Measurements from ENCODE around the gene TARP.
"Not testable (repeated sequence)": the region's sequence is repeated elsewhere in the genome, so short reads cannot be mapped to it uniquely, and the experiment has no call there.

Gene TARP

GRCh38 chr7:38262026-38262425 is 11.4 kb downstream of the TARP start:
- not testable (repeated sequence) for H3K9me3 Mint-ChIP-seq, ATAC-seq, H3K4me3 Mint-ChIP-seq

DNA sequence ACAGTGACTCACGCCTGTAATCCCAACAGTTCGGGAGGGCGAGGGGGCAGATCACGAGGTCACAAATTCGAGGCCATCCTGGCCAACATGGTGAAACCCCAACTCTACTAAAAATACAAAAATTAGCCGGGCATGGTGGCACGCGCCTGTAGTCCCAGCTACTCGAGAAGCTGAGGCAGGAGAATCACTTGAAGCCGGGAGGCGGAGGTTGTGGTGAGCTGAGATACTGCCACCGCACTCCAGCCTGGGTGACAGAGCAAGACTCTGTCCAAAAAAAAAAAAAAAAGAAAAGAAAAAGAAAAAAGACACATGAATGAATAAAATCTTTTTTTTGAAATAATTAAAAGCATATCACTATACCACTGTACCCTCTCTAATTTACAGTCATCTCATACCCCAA is 11.8 kb downstream of the TARP start:
- not testable (repeated sequence) for ATAC-seq; H3K27ac Mint-ChIP-seq; H3K36me3 Mint-ChIP-seq (ENCODE audit: low read depth); H3K4me3 Mint-ChIP-seq; H3K9me3 Mint-ChIP-seq; DNase-seq; H3K27me3 Mint-ChIP-seq
- peaks cover 19% of the 10 kb centered on the region for H3K4me1 Mint-ChIP-seq

More at GRCh38 chr7:38262026-38262425, 11.4 kb downstream of the TARP start:
- peaks cover 19% of the 10 kb centered on the region for H3K4me1 Mint-ChIP-seq
- peak overlapping the region; percentile 31 for H3K27ac Mint-ChIP-seq
- not testable (repeated sequence) for H3K27me3 Mint-ChIP-seq; DNase-seq; H3K36me3 Mint-ChIP-seq (ENCODE audit: low read depth)

GRCh38 chr7:38259157-38259556 is 14.3 kb downstream of the TARP start:
- DNase-seq; H3K36me3 Mint-ChIP-seq (ENCODE audit: low read depth); H3K9me3 Mint-ChIP-seq; H3K4me3 Mint-ChIP-seq; H3K27me3 Mint-ChIP-seq: not testable (repeated sequence)
- H3K4me1 Mint-ChIP-seq: peaks cover 10% of the 10 kb centered on the region
- H3K27ac Mint-ChIP-seq: peak overlapping the region; percentile 39
- peak; percentile 54 for ATAC-seq

DNA sequence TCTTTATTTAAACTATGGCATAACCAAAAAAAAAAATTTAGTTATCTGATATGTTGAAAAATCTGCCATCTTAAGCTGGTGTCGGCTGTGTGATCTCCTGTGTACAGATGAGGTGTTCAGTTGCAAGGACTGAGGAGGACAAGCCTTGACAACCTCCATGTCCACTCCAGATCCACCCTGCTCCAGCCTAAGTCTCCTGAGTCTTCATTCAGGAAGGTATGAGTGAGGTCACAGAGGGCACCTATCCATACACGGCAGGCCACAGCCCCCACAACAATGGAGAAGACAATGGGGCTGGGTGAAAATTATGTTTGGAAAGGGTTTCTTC is 16.1 kb downstream of the TARP start:
- ATAC-seq (no peak), DNase-seq (no peak)
- Mint-ChIP-seq H3K4me3 (no peak overlapping the region), H3K9me3 (no peaks in the 10 kb centered on the region), H3K27me3 (no peaks in the 10 kb centered on the region), H3K27ac (no peak overlapping the region), H3K4me1 (peaks cover 10% of the 10 kb centered on the region), H3K36me3 (ENCODE audit: low read depth) (peaks cover 2% of the 10 kb centered on the region)

DNA sequence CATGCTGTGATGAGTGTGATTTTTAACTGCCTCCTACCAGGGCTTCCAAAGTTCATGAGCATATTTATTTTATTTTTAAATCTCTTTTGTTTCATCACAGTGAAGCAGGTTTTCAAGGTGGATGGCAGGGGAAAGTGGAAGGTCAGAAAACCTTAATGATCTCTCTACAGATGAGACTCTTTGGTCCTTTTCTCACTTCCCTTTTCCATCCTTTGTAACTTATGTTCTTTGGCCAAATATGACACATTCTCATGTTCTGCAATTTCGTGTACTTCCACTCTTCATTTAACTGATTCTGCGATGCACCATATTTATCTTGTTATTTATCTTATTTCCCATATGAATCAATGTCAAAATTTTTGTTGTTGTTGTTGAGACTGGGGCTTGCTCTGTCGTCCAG is 23.6 kb downstream of the TARP start:
- H3K27me3 Mint-ChIP-seq; ATAC-seq; H3K27ac Mint-ChIP-seq; H3K9me3 Mint-ChIP-seq; H3K36me3 Mint-ChIP-seq (ENCODE audit: low read depth); DNase-seq: not testable (repeated sequence)
- peaks cover 24% of the 10 kb centered on the region for H3K4me1 Mint-ChIP-seq
- peak overlapping the region; percentile 3 for H3K4me3 Mint-ChIP-seq

GRCh38 chr7:38248069-38248567 is 25.3 kb downstream of the TARP start:
- ATAC-seq (no peak), DNase-seq (no peak)
- Mint-ChIP-seq H3K36me3 (ENCODE audit: low read depth) (peaks cover 3% of the 10 kb centered on the region), H3K27me3 (no peaks in the 10 kb centered on the region), H3K27ac (peak overlapping the region; percentile 65), H3K9me3 (no peaks in the 10 kb centered on the region), H3K4me1 (peaks cover 24% of the 10 kb centered on the region), H3K4me3 (no peak overlapping the region)

DNA sequence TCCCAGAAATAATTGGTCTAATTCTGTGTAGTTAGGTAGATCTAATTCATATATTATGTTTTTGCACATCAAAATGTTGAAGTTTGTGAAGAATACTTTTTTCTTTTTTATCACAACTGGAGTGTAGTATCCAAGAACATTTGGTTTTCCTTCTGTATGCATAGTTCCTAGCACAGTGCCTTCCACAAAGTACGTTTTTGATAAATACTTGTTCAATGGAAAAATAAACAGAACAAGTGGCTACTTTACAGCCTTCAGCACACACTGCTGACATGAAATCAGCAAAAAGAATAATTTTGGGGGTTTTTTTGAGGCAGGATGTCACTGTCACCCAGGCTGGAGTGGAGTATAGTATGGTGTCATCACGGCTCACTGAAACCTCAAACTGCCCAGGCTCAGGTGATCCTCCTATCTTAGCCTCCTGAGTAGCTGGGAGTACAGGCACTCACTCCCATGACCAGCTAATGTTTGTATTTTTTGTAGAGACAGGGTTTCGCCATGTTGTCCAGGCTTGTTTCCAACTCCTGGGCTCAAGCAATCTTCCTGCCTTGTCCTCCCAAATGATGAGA is 27.9 kb downstream of the TARP start:
- Mint-ChIP-seq H3K27me3 (no peaks in the 10 kb centered on the region), H3K27ac (peak overlapping the region; percentile 54), H3K36me3 (ENCODE audit: low read depth) (peaks cover 7% of the 10 kb centered on the region), H3K9me3 (no peaks in the 10 kb centered on the region), H3K4me1 (peaks cover 30% of the 10 kb centered on the region), H3K4me3 (no peak overlapping the region)
- ATAC-seq: peak; percentile 59
- no peak for DNase-seq

- peaks cover 29% of the 10 kb centered on the region for H3K4me1 Mint-ChIP-seq
- DNase-seq (no peak), ATAC-seq (no peak)
- no peak overlapping the region for H3K4me3 Mint-ChIP-seq
- peaks cover 7% of the 10 kb centered on the region for H3K36me3 Mint-ChIP-seq (ENCODE audit: low read depth)
- no peak overlapping the region for H3K27ac Mint-ChIP-seq
- H3K27me3 Mint-ChIP-seq: no peaks in the 10 kb centered on the region
- H3K9me3 Mint-ChIP-seq: no peaks in the 10 kb centered on the region
Measured at GRCh38 chr7:38244516-38244915, 28.9 kb downstream of the TARP start.

DNA sequence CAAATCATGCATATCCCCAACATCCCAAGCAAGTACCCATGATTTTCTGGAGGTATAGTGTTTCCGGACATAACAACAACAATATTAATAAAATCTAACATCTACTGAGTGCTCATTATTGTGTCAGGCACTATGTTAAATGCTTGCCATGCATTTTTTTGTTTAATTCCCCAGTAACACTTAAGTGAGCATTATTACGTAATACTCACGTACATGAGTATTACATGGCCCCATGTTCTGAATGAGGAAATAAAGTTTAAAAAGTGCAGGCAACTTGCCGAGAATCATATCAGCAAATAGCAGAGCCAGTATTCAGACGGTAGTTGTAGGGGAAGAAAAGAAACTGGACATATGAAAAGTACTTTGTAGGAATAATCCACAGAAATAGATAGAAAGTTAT is 30.1 kb downstream of the TARP start:
- ATAC-seq; DNase-seq; H3K4me3 Mint-ChIP-seq; H3K36me3 Mint-ChIP-seq (ENCODE audit: low read depth); H3K27ac Mint-ChIP-seq; H3K9me3 Mint-ChIP-seq; H3K27me3 Mint-ChIP-seq: not testable (repeated sequence)
- peaks cover 30% of the 10 kb centered on the region for H3K4me1 Mint-ChIP-seq

GRCh38 chr7:38242814-38243213 is 30.6 kb downstream of the TARP start:
- peaks cover 7% of the 10 kb centered on the region for H3K36me3 Mint-ChIP-seq (ENCODE audit: low read depth)
- H3K4me1 Mint-ChIP-seq: peaks cover 26% of the 10 kb centered on the region
- ATAC-seq: no peak

DNA sequence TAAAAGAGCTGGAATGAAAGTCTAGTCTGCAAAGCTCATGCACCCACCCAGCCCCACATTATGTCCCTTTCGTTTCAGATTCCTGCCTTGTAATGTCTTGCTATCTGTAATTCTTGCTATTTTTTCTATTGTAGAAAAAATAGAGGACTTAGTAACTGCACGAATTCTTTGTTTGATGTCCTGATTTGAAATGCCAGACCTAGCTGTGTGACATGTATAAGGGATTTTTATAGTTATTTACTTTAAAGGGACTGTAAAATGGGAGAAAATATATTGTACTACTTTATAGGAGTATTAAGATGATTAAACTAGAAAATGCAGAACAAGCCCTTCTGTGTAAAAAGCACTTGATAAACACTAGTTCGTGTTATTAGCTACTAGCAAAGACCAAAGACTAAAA is 32.4 kb downstream of the TARP start:
- Mint-ChIP-seq H3K36me3 (ENCODE audit: low read depth) (peaks cover 7% of the 10 kb centered on the region), H3K9me3 (no peaks in the 10 kb centered on the region), H3K27ac (peak overlapping the region; percentile 15), H3K4me1 (peaks cover 37% of the 10 kb centered on the region), H3K27me3 (no peaks in the 10 kb centered on the region), H3K4me3 (no peak overlapping the region)
- no peak for DNase-seq
- ATAC-seq: no peak

More at GRCh38 chr7:38242814-38243213, 30.6 kb downstream of the TARP start:
- H3K4me3 Mint-ChIP-seq: no peak overlapping the region
- H3K27ac Mint-ChIP-seq: no peak overlapping the region
- no peaks in the 10 kb centered on the region for H3K9me3 Mint-ChIP-seq
- H3K27me3 Mint-ChIP-seq: no peaks in the 10 kb centered on the region
- DNase-seq: no peak

DNA sequence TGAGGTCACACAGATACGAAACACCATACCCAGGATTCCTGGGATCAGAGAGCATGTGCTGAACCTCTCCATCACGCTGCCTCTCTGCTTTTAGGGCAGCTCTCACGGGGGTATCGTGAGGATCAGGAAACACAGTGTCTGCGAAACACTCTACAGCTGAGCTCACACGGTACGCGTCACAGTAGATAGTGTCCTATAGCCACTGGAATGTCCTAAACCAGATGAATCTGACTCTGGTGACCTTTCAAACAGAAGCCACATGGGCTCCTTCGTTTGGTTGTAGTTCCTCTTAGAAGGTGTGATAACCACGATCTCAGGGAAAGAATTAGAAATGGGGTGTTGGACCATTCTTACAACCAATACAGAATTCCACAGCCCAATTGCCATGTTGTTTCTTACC is 34.3 kb downstream of the TARP start:
- H3K27me3 Mint-ChIP-seq; DNase-seq; H3K36me3 Mint-ChIP-seq (ENCODE audit: low read depth); H3K9me3 Mint-ChIP-seq; H3K4me3 Mint-ChIP-seq: not testable (repeated sequence)
- peak overlapping the region; percentile 11 for H3K27ac Mint-ChIP-seq
- peaks cover 45% of the 10 kb centered on the region for H3K4me1 Mint-ChIP-seq
- ATAC-seq: peak; percentile 82

DNA sequence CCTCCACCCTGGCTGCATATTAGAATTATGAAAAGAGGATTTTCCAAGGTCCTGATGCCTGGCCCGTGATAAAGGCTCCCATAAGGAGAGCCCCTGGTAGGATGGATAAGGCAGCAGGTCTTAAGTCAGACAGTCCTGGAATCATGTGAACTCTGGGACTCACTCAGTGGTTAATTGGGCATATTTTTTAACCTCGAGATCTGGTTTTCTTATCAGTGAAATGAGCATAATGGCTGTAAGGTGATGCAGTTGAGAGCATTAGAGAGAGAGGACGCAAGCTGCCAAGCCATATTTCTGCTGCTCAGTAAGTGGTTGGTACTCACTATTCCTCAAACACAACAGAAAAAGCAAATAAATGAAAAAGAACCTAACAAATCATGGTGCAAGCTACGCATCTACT is 37.8 kb downstream of the TARP start:
- Mint-ChIP-seq H3K9me3 (no peaks in the 10 kb centered on the region), H3K4me1 (peaks cover 73% of the 10 kb centered on the region), H3K4me3 (no peak overlapping the region), H3K27ac (peak overlapping the region; percentile 19), H3K36me3 (ENCODE audit: low read depth) (peaks cover 14% of the 10 kb centered on the region), H3K27me3 (peaks cover 2% of the 10 kb centered on the region)
- DNase-seq: no peak
- no peak for ATAC-seq

- not testable (repeated sequence) for ATAC-seq, H3K9me3 Mint-ChIP-seq, H3K27ac Mint-ChIP-seq, H3K4me3 Mint-ChIP-seq, DNase-seq, H3K27me3 Mint-ChIP-seq
- Mint-ChIP-seq H3K36me3 (ENCODE audit: low read depth) (peaks cover 23% of the 10 kb centered on the region), H3K4me1 (peaks cover 78% of the 10 kb centered on the region)
Measured at GRCh38 chr7:38234759-38235158, 38.7 kb downstream of the TARP start.

DNA sequence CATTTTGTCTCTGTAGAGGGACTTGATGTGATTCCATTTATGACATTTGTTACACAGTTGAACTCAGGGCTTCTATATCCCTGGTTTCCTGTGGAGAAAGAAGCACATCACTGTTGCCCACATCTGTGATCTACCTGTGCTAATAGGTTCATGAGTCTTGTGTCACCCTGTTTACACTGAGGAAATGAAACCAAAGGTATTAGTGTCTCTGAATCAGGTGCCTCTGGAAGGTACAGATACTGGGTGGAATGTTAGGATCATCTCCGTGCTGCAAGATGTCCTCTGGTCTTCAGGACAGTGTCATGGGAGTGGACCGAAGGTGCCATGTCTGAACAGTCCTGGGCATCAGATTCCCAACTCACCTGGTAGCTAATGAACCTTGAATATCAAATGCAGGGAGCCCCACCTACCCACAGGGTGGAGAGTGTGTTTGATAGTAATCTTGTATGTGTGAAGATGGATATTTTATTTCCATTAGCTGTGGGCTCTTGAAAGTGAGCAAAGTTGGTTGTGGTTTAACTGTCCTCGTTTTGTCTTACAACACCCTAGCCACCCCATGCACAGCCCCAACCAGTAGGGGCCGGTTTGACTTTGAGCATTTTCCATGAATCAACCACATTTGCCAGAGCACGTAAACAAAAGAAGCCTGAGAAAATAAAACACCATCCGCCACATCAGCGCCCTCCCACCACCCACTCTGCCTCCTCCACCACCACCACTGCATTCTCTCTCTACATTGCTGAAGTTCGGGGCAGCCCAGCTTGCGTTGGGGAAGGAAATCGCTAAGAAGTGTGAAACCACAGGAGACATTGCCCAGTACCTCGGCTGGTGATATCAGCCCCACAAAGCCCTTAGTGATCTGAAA is 40.7 kb downstream of the TARP start:
- DNase-seq (peak; percentile 79), ATAC-seq (peak; percentile 93)
- Mint-ChIP-seq H3K9me3 (no peaks in the 10 kb centered on the region), H3K4me1 (peaks cover 84% of the 10 kb centered on the region), H3K36me3 (ENCODE audit: low read depth) (peaks cover 31% of the 10 kb centered on the region), H3K27ac (peak overlapping the region; percentile 86), H3K4me3 (peak overlapping the region; percentile 42), H3K27me3 (peaks cover 2% of the 10 kb centered on the region)
